GM18502 (cell line): Measurements from ENCODE around the gene SON.
"Not testable (repeated sequence)": the region's sequence is repeated elsewhere in the genome, so short reads cannot be mapped to it uniquely, and the experiment has no call there.

Source experiments
- ATAC-seq: cut with Tn5 transposase; IDR thresholded peaks from one replicate; pipeline ENCODE4 v1.9.1; 2021; ENCODE audit warnings: mild to moderate bottlenecking; ENCODE audit not compliant: unreplicated experiment, poor library complexity

The SON gene

GRCh38 chr21:33542640-33543504, at the start of gene SON:
TSS of gene SON (plus strand) at chr21:33543038. CDS start at chr21:33543093, 55 bp downstream.
- peak; percentile 95 for ATAC-seq

- ATAC-seq = no peak
Observed at GRCh38 chr21:33493756-33494155, 49.1 kb upstream of the SON start.

GRCh38 chr21:33495743-33496142, 47.1 kb upstream of the SON start:
- no peak for ATAC-seq

GRCh38 chr21:33496345-33496744, 46.5 kb upstream of the SON start:
- no peak for ATAC-seq

GRCh38 chr21:33505833-33506232, 37.0 kb upstream of the SON start:
- no peak for ATAC-seq

- not testable (repeated sequence) for ATAC-seq
Observed at GRCh38 chr21:33507003-33507402, 35.8 kb upstream of the SON start.

GRCh38 chr21:33510826-33511225, 32.0 kb upstream of the SON start:
- no peak for ATAC-seq

- no peak for ATAC-seq
Observed at GRCh38 chr21:33511639-33512038, 31.2 kb upstream of the SON start.

- no peak for ATAC-seq
Observed at GRCh38 chr21:33512481-33512880, 30.4 kb upstream of the SON start.

- ATAC-seq = no peak
Observed at GRCh38 chr21:33514229-33514628, 28.6 kb upstream of the SON start.

GRCh38 chr21:33518899-33519298, 23.9 kb upstream of the SON start:
- ATAC-seq = no peak

GRCh38 chr21:33522297-33522952, 20.4 kb upstream of the SON start:
- ATAC-seq = no peak

- ATAC-seq = no peak
Observed at GRCh38 chr21:33522953-33523349, 19.9 kb upstream of the SON start.

- ATAC-seq = no peak
Observed at GRCh38 chr21:33531007-33531406, 11.8 kb upstream of the SON start.

- ATAC-seq = no peak
Observed at GRCh38 chr21:33537212-33537611, 5.6 kb upstream of the SON start.

- ATAC-seq = no peak
Observed at GRCh38 chr21:33539616-33540015, 3.2 kb upstream of the SON start.

- ATAC-seq = no peak
Observed at GRCh38 chr21:33540711-33541104, 2.1 kb upstream of the SON start.

- ATAC-seq = no peak
Observed at GRCh38 chr21:33541105-33541711, 1.6 kb upstream of the SON start.

GRCh38 chr21:33541756-33542639, 840 bp upstream of the SON start, which contains the start of gene GART:
TSS of gene GART (minus strand) at chr21:33542117. CDS start at chr21:33539315, 2,802 bp downstream.
- peak; percentile 55 for ATAC-seq

GRCh38 chr21:33543505-33544129, 779 bp downstream of the SON start:
- ATAC-seq = no peak
